ENCODE measurements around the gene CTNNBIP1. TPM values are rescaled to one million over a fixed set of nuclear protein-coding genes. Genes with fewer than 3 reads are reported as not detected.

Gene CTNNBIP1
- polyA plus RNA-seq, 1 of the 3 experiments (the other 2 are of a cell fraction), result 57.6 TPM

- Histone ChIP-seq H3K9me3 (no peaks in the 10 kb centered on the region), H3K27me3 (ENCODE audit: insufficient read depth) (no peaks in the 10 kb centered on the region), H3K27ac (ENCODE audit: low read depth in 2 of 2, low read length in 1 of 2) (no peak overlapping the region), H3K4me2 (peak overlapping the region; percentile 97), H3K4me1 (ENCODE audit: control insufficient read depth in 1 of 2, insufficient read depth in 2 of 2, low read depth in 1 of 2, low read length in 1 of 2) (peaks cover 4 to 10% of the 10 kb centered on the region in 2 experiments; a peak in 2 of 4 replicates), H3K79me2 (ENCODE audit: insufficient read depth) (peaks cover 31% of the 10 kb centered on the region), H3K9me2 (no peaks in the 10 kb centered on the region), H3K36me3 (replicated peaks in 1 of 2; ENCODE audit: control insufficient read depth in 1 of 2, insufficient read depth in 2 of 2, low read length in 1 of 2) (no peaks in the 10 kb centered on the region), H3K4me3 (ENCODE audit: low read depth in 2 of 2, low read length in 1 of 2) (peak overlapping the region; percentile 71 to 97), H3K9ac (peak overlapping the region; percentile 87), H3F3A (replicated peaks; ENCODE audit: insufficient read depth) (peaks cover 12% of the 10 kb centered on the region), H2AFZ (ENCODE audit: low read depth) (no peak overlapping the region), H4K20me1 (ENCODE audit: insufficient read depth) (0 out of 2 replicates have a peak, but pooled peaks cover 2% of the 10 kb centered on the region)
- ChIA-PET POLR2A (no interaction called here), CTCF (interaction anchor here (0.9 kb wide), 1 partner anchor 41 kb away, joined by 3 read pairs; no protein-coding TSS in a partner anchor)
- TF ChIP-seq NRF1 (IDR thresholded peaks at IDR 0.05; ENCODE audit: low read depth, low read length) (no peak), POLR2AphosphoS5 (IDR thresholded peaks at IDR 0.05; ENCODE audit: low read depth, low read length) (no peak), TAF1 (IDR thresholded peaks at IDR 0.05; ENCODE audit: borderline replicate concordance, low read depth, low read length) (no peak), RXRA (IDR thresholded peaks at IDR 0.05; ENCODE audit: borderline replicate concordance, low read depth) (no peak), IRF3 (IDR thresholded peaks at IDR 0.05; ENCODE audit: low read depth, low read length) (no peak), FOXJ3 (CRISPR knock-in tag; IDR thresholded peaks at IDR 0.05) (no peak), USF2 (IDR thresholded peaks at IDR 0.05; ENCODE audit: borderline replicate concordance, low read depth, low read length) (no peak)
- WGBS (ENCODE audit: low lambda C conversion rate), result 94% methylated on average over 4 of the region's 4 CpGs
- DNase-seq, result no peak
Measured at GRCh38 chr1:9908871-9909233, 1.2 kb downstream of the CTNNBIP1 start.

- WGBS (ENCODE audit: low lambda C conversion rate), result 87% methylated on average over 5 of the region's 5 CpGs
- POLR2A ChIA-PET, result no interaction called here
- CTCF ChIA-PET, result interaction anchor here (0.7 kb wide), 1 partner anchor 33 kb away, joined by 3 read pairs; no protein-coding TSS in a partner anchor
- TF ChIP-seq CTCF (IDR thresholded peaks at IDR 0.05), result no peak
- TF ChIP-seq FOXM1 (IDR thresholded peaks at IDR 0.05; ENCODE audit: low read depth), result no peak
- no peak for TF ChIP-seq RAD21 (IDR thresholded peaks at IDR 0.05; ENCODE audit: low read length)
- no peak for TF ChIP-seq MXI1 (IDR thresholded peaks at IDR 0.05; ENCODE audit: low read depth, low read length)
- TF ChIP-seq ZBTB33 (IDR thresholded peaks at IDR 0.05; ENCODE audit: borderline replicate concordance, low read depth), result no peak
- no peak for TF ChIP-seq REST (IDR thresholded peaks at IDR 0.05; ENCODE audit: low read depth, low read length)
- TF ChIP-seq NFIC (IDR thresholded peaks at IDR 0.05; ENCODE audit: borderline replicate concordance), result no peak
- no peak for TF ChIP-seq SIN3A (IDR thresholded peaks at IDR 0.05; ENCODE audit: borderline replicate concordance, low read depth, low read length)
- no peak for TF ChIP-seq MEF2A (IDR thresholded peaks at IDR 0.05; ENCODE audit: borderline replicate concordance, low read depth)
- no peak for TF ChIP-seq PBX3 (IDR thresholded peaks at IDR 0.05)
Measured at GRCh38 chr1:9907441-9907840, 2.6 kb downstream of the CTNNBIP1 start.

More at GRCh38 chr1:9907441-9907840, 2.6 kb downstream of the CTNNBIP1 start:
- no peak overlapping the region for H2AFZ ChIP-seq (ENCODE audit: low read depth)
- H3K4me1 ChIP-seq (ENCODE audit: control insufficient read depth in 1 of 2, insufficient read depth in 2 of 2, low read depth in 1 of 2, low read length in 1 of 2), result peaks cover 4 to 10% of the 10 kb centered on the region in 2 experiments; a peak in 2 of 4 replicates
- 0 out of 2 replicates have a peak, but pooled peaks cover 2% of the 10 kb centered on the region for H4K20me1 ChIP-seq (ENCODE audit: insufficient read depth)
- H3K27ac ChIP-seq (ENCODE audit: low read depth in 2 of 2, low read length in 1 of 2), result no peak overlapping the region
- H3K9me3 ChIP-seq, result no peaks in the 10 kb centered on the region
- H3K27me3 ChIP-seq (ENCODE audit: insufficient read depth), result no peaks in the 10 kb centered on the region
- no peaks in the 10 kb centered on the region for H3K9me2 ChIP-seq
- no peak overlapping the region for H3K9ac ChIP-seq
- peaks cover 12% of the 10 kb centered on the region for H3F3A ChIP-seq (replicated peaks; ENCODE audit: insufficient read depth)
- H3K4me3 ChIP-seq (ENCODE audit: low read depth in 2 of 2, low read length in 1 of 2), result no peak overlapping the region
- H3K79me2 ChIP-seq (ENCODE audit: insufficient read depth), result peaks cover 40% of the 10 kb centered on the region
- no peaks in the 10 kb centered on the region for H3K36me3 ChIP-seq (replicated peaks in 1 of 2; ENCODE audit: control insufficient read depth in 1 of 2, insufficient read depth in 2 of 2, low read length in 1 of 2)
- no peak for DNase-seq
- no peak overlapping the region for H3K4me2 ChIP-seq

Data from SK-N-SH (cell line).